Activated CD4-positive, alpha-beta T cell treated with anti-CD3 and anti-CD28 coated beads, Interleukin-2, amount 50 U/mL, for 1 hour (primary cell): ENCODE results near the gene PLPP1.

Experiments
- DNase-seq: peaks from one replicate; pipeline ENCODE4 v3.0.0-alpha.2; 2020

PLPP1 gene

DNA sequence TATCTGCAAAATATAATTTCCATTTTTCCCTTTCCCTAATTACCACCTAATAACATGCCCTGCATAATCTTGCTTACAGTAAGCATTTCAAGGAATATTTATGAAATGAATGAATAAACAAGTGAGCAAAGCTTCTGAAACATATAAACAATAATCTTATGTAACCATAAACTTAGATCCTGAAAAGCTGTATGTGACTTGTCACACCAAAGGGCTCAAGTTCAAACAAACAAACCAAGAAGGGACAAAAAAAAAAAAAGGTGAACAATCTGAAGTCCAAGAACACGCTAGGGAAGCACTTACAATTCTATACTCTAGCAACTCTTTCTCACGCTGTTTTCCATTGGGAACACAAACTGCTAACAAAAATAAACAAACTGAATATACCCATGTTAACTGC, 36.3 kb downstream of the PLPP1 start:
- DNase-seq: no peak

DNA sequence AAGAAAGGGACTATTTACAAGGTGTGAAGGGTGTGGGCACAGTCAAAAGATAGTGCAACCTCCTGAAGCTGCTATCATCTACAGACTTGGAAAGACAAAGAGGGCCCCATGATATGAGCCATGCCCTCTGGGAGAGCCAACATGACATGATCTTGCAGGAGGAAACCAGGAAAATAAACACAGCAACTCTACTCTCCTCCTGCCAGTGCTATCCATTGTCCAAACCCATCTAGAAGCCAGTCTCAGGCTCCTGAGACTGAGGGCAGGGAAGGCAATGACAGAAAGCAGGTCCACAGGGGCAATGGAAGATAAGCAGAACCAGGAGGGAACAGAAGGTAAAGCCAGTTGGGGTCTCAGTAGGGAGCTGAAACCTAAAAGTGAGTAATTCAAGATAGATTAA, 37.1 kb downstream of the PLPP1 start:
- no peak for DNase-seq

DNA sequence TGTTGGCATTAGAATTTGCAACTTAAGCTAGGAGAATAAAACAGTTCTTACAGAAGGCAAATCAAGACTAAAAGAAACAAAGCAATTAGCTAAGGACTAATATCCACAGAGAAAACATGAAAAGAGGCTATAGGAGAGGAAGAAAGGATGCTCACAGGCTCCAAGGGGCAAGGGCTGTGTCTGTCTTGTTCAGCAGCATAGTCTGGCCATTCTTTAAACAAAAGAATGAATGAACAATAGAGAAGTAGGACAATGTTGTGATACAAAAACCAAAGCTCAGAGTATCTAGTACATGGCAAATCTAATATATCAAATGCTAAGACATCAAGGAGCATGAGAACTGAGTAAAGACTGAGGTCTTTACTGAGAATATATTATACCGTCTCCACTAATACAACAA, 39.5 kb downstream of the PLPP1 start:
- DNase-seq: no peak

DNA sequence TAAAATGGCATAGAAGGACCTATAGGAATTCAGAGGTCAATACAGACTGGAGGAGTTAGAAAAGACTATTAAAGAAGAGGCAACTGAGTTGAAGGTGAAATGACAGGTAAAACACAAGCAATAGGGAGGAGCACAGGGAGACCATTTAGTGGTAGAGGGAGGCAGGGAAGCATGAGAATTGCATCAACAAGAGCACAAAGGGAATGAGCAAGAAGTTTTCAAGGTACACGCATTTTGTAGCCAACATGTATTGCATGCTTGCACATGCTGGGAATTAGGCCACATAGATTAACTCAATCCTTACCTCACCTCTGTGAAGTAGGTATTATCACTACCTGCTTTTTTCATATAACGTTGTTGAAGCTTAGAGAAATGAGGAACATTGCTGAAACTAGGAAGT, 42.3 kb downstream of the PLPP1 start:
- no peak for DNase-seq

DNA sequence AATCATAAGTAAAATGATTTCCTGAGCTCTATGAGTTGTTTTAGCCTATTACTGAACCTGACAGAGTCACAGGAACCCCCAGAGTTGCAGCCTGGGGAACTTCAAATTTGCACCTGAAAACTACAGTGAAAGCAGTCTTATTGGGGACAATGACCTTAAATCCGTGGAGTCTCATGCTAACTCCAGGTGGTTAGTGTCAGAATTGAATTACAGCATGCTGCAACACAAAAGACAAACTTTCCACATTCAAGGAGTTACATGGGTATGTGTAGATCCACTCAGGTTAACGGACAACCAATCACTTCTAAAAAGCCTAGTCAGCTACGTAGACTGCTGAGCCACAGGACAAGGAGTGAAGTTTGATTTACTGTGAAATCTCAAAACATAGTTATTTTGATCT, 49.7 kb downstream of the PLPP1 start:
- no peak for DNase-seq

DNA sequence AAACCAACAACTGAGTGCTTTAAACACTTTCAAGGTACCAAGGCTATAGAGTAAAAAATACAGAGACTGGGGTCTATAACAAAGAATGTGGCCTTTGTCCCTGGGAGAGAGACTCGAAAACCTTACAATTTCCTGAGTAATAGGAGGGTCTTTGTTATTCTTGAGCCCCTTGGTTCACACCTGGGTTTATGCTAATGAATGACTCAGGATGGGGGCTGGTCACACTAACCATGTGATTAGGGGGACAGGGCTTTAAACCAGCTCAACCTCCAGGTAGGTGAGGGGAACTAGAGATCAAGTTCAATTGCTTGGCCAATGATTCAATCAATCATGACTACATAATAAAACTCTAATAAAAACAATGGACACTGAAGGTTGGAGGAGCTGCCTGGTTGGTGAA, 50.2 kb downstream of the PLPP1 start:
- no peak for DNase-seq

DNA sequence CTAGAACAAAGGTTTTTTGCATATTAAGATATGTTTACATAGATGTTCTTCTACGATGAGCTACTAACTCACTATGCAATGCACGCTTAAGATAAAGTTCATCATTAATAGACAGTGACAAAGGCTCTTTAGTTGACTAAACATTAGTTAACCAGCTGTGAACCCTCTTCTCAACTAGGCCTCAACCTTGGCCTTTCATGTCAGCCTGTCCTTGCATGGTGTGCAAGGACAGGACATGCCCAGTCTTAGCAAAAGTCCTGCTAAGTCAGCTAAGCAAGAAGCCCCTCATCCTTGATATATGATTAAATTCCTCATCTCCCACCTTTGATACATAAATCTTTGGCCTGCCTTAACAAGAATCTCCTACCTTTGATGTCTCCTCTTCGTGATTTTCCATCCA, 50.9 kb downstream of the PLPP1 start:
- no peak for DNase-seq

DNA sequence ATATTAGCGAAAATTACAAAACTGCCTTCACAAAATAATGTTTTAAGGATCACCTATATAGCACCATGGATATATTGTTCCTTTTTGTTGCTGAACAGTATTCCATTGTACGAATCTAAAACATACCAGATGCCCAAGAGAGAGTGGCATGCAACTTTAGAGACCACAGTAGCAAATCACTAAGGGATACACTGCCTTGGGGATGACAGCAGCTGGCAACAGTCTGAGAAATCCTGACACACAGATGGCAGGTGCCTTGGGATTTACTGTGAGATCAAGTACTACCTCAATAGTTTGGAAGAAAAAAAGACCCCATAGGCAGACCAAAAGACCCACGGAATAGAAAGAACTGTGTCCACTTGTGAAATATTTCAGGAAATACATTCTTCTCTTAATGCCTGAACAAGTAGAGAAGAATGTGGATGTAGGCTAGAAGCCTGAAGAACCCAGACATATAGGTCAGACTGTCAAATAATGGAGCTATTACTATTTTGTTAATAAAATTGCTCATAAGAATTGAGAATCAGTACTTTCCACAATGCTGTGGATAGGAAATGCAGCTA, 53.4 kb downstream of the PLPP1 start:
- DNase-seq: no peak

DNA sequence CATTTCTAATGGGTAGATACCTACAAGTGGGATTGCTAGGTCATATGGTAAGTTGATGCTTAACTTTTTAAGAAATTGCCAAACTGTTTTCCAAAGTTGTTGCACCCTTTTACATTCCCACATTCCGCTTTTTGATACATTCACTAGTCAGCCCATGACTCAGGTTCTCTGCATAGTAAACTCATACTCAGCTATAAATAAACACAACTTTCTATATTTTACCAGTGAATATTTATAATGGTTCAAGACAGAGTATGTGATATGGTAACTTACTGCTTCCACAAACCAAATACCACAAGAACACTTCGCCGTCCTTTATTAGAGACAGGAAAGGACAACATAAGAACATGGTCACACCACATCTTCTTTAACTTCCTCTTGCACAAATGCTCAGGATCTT, 54.0 kb downstream of the PLPP1 start:
- DNase-seq: no peak

DNA sequence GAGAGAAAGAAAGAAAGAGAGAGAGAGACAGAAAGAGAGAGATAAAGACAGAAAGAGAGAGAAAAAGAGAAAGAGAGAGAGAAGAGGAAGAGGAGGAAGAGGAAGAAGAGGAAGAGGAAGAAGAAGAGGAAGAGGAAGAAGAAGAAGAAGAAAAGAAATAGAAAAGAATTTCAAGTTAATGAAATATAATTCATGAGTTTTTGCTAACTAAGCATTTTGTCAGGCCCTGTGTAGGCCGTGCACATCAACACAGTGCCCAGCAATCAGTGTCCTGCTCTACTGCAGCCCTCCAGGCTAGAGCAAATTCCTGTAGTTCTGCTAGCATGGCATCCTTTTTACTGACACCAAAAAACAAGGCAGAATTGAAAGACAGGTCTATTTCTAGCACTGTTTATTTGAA, 62.1 kb downstream of the PLPP1 start:
- no peak for DNase-seq

DNA sequence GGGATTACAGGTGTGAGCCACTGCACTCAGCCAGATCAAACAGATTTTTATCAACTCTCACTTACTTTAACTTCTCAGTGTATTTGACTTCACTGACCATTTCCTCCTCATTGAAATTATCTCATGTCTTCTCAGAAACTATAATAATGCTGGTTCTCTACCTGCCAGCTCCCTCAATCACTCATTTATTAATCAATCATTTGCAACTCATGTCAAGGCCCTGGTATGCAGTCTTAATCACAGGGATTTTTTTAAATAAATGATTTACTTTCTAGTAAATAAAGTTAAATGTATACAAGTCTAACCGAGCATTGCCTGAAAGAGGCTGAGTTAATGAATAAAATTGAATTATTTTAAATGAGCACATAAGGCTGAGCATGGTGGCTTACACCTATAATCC, 63.3 kb downstream of the PLPP1 start:
- DNase-seq: no peak

DNA sequence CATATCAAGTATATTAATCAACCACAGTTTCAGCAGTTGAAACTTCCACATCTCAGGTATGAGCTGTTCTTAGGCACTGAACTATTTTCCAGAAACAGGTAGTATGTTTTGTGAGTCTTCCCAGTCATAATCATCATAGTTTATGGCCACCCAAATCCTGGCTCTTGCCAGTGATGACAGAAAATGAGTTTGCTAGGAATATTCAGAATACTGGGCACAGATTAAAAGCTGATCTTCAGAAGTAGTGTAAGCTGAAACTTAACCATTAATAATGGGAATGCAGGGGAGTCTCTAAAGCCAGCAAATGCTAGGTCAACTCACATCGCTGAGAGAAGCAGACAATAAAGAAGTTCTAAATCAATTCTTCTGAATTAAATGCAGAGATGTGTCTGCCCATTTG, 64.5 kb downstream of the PLPP1 start:
- DNase-seq: no peak

DNA sequence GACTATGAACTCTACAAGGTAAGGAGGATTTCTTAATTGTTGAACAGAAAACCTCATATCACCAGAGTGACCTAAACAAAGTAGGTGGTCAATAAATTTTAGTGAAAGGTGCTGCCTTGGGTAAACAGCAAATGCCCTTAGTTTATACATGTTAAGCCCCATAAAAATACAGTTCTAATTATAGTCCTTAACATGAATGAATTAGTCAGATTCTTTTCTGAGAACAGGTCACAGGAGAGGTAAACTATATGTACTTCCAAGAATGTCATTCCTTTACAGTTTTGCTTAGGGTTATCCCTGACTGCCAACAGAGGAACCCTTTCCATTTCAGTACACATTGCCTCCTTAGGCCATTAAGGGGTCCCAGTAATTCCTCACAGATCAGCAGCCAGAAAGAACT, 64.9 kb downstream of the PLPP1 start:
- DNase-seq: no peak

DNA sequence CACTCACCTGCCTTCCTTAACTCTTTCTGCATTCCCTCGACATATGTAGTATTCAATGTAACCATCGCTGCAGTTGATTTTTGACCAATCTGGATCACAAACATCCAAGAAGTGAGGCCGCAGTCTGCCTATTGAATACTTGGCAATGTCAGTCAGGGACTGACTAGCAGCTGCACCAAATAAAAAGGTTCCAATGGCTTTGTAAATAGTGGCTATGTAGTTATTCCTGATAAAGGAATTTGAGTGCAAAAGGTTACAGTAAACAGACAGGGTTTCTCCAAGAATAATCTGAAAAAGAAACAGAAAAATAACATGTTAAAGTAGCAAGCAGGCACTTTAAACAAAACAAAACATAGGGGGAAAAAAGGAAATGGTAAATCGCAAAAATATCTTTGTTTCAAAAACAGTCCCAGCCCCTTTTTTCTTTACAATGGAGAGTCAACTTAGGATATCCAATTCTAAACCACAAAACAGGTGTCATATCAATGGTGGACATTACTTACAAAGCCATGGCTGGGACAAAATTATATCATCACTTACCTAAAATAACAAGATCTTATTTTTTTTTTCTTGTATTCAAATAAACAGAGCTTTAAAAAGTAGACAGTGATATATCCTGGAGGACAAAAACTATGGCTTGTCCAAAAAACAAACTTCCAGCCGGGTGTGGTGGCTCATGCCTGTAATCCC, 66.8 kb downstream of the PLPP1 start:
- DNase-seq: no peak

DNA sequence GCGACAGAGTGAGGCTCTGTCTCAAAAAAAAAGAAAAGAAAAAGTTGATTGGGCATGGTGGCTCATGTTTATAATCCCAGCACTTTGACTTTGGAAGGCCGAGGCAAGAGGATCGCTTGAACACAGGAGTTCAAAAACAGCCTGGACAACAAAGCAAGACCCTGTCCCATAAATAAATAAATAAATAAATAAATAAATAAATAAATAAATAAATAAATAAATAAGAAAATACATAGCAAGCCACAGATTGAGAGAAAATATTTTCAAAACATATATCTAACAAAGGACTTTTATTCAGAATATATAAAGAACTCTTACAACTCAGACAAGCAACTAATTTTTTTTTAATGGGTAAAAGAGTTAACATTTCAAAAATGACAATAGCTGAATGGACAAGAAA, 71.2 kb downstream of the PLPP1 start:
- no peak for DNase-seq

DNA sequence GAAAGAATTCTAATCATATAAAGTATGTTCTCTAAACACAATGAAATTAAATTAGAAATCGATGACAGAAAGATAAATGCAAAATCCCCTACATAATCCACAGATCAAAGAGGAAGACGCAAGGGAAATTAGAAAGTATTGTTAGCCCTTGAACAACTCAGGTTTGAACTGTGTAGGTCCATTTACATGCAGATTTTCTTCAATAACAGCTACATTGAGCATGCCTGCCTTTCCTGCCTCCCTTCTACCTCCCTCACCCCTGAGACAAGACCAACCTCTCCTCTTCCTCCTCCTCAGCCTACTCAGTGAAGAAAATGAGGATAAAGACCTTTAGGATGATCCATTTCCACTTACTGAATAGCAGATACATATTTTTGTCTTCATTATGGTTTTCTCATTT, 75.2 kb downstream of the PLPP1 start:
- DNase-seq: no peak

DNA sequence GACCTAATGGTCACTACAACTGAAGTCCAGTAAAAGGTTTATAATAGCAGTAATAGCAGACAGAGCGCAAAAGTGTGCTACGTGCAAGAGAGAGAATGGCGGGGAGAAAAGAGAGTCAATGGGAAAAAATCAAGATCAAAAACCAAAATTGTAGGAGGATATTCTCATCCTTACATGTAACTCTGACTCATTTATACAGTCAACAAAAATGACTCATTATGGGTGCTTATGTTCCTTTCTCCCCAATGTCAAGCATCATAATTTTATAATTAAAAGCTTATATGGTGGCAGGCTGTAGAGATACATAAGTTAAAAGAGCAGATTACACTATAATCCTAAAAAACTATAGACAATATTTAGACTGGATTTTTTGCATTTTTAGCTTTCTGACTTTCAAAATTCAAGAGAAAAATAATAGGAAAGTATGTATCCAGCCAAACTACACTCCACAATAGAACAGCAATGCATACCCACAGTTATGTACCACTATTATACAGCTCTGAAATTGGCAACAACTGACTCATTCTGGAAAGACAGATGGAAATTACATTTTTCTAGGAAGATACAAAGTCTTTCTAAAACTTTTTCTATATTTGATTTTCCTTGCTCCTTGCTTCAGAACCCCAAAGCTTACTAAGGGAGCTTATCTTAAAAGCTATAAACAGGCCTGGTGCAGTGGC, 78.4 kb downstream of the PLPP1 start:
- no peak for DNase-seq

DNA sequence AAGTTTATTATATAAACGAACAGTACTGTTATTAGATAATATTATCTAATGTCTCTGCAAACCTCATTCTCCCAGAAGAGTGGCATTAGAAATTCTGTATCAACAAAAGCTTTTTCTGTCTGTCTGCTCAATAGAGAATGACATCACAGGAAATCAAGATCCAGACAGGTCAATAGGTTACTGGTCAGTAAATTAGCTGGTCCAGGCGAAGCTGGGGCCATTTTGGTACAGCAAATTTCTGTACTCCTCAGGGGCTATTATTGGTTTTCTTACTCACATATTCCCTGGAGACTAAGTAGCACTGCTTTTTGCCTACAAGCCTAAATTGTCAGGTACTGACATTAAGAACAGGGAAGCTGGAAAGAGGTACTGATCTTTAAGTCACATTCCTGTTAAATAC, 80.5 kb downstream of the PLPP1 start:
- no peak for DNase-seq

DNA sequence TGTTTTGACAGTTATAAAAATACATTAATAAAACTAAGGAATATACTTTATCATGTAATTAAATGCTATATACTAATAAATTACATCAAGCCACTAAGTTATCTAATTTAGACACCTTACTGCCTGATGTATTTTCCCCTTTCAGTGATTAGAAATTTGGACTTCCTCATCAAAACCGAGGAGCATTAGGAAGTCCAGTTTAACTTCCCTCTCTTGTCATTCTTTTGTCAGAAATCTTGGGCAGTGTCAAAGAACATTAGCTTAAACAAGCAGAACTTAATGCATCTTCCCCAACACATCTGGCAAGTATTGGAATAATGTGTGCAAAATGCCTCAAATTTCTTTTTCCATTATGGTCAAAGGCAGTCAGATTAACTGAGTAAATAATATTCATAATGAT, 81.6 kb downstream of the PLPP1 start:
- DNase-seq: no peak

DNA sequence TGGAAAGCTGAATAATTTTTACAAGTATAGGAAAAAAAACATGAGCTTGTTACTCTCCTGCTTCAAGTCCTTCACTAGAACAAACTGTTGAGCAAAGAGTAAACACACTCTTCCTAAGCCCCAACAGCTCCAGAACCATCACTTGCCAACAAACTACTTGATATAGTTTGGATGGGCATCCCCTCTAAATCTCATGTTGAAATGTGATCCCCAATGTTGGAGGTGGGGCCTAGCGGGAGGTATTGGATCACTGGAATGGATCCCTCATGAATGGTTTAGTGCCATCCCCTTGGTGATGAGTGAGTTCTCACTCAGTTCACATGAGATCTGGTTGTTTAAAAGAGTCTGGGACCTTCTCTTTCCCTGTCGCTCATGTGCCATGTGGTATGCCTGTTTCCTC, 82.8 kb downstream of the PLPP1 start:
- DNase-seq: no peak

DNA sequence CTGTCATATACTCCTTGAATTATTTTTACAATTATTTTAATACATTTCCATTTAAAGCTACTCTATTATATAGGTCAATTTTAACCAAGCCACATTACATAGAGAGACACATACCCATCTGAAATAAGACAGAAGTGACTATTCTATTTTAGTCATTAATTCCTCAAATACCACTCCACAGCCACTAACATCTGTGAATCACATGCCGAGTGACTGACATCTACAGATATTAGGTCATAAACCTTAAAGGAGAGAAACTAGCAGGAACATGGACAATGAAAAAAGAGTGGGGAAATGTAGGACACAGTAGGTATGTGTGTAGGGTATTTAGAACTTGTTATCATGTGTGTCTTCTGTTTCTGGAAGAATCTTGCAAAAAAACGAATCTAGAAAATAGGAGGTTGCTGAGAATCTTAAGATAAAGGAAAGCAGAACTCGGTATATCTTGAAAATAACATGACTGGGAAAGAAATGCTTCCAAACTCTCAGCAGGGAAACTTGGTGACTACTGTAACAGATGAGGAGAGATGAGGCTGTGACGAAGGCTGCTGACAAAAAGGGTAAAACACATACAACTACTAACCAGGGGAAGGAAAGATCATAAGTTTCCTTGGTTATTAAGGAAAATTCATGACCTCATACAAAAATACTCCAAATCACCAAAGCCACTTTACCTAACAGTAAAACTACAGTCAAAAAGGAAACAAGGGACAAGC, 84.6 kb downstream of the PLPP1 start:
- DNase-seq: no peak

DNA sequence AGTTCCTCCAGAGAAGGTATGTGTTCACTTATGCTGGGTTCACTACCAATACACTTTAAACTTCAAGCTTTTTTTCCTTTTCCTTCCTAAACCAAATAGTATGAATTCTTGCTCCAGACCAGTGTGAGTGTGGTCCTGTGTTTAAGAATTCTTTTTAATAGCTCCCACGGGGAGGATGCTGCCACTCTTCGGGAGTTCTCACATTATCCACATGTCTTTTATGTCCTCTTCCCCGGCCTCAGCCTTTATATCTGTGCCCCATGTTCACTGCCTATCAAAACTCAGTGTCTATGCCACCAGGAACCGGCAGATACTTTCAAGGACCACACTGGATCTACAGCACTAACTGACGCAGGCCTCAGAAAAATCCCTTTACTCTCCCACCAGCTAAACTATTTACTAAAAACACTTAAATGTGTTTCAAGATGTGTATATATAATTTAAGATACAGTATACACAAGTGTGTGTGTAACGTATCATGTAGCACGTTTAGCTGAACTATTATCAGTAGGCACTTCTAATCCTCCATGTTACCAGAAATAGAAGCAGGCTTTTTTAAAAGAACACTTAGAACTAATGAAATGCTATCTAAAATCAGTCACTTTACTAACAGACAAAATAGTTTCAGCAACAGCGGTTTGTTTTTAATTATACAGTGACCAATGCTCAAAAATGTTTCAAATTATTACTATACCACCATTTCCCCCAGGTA, 88.0 kb downstream of the PLPP1 start:
- DNase-seq: no peak

DNA sequence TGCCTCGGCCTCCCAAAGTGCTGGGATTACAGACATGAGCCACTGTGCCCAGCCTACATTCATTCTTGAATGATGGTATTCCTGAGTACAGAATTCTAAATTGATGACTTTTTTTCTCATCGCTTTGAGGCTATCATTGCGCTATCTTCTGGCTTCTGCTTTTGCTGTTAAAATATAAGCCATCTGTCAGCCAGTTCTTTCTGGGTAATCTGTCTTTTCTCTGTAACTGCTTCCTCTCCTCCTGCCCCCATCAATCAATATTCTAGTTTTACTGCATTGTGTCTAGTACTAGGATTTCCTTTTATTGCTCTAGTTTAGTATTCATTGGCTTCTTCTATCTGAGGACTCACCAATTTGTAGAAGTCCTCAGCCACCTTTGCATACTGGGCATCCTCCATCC, 89.0 kb downstream of the PLPP1 start:
- DNase-seq: no peak

DNA sequence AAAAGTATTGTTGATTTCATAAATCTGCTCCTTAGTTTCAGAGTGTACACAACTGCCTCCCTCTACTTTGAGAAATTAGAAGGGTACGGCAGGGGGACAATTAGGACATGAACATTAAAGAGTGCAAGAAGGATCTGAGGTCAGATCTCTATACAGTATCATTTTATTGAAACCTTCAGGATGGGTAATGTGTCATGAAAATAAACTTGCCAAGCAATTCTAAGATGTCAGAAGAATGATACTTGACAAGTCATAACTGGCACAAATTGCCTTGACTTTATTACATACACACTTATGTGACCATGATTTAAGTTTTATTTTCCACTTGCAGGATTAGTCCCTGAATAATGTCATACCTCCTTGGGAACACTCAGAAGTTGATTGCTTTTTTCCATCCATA, 92.8 kb downstream of the PLPP1 start:
- DNase-seq: no peak
